Lower leg skin (tissue), 3 donors: ENCODE results near the gene SIMC1.

Experiments
- CTCF ChIP-seq, 3 donors: fragments of 450-650 bp; IDR thresholded peaks; one replicate each; pipeline ENCODE4 v1.5.1; 2016; ENCODE audit warnings: antibody characterized with exemption in 3 of 3, mild to moderate bottlenecking in 3 of 3, moderate library complexity in 2 of 3
- POLR2A ChIP-seq, 2 donors: fragments of 450-650 bp; IDR thresholded peaks; one replicate each; pipeline ENCODE4 v1.6.1; 2016 to 2017; ENCODE audit warnings: antibody characterized with exemption in 2 of 2, mild to moderate bottlenecking in 1 of 2, moderate library complexity in 1 of 2

GRCh38 chr5:176394881-176395675 lies 156.9 kb downstream of the SIMC1 start:
- no peak for TF ChIP-seq CTCF (IDR thresholded peaks at IDR 0.05)
- TF ChIP-seq POLR2A (IDR thresholded peaks at IDR 0.05) = no peak
